CD8-positive, alpha-beta memory T cell (primary cell): ENCODE measurements around the gene CDH23. TPM values are rescaled to one million over a fixed set of nuclear protein-coding genes. Genes with fewer than 3 reads are reported as not detected.
A peak's percentile ranks its signal among the peaks of the same experiment; 100 is the strongest.

Experiments used
- CTCF ChIA-PET: fragments of 350-600 bp; sonication (Branson Sonifier 250); formaldehyde crosslinking; loops from one replicate; lab custom pipeline; 2021; ENCODE audit warnings: antibody characterized with exemption; lab: Charles Lee
- POLR2A ChIA-PET: fragments of 350-600 bp; sonication (Branson Sonifier 250); formaldehyde crosslinking; loops from one replicate; lab custom pipeline; 2021; ENCODE audit warnings: antibody characterized with exemption; lab: Charles Lee
- DNase-seq, 5 donors: peaks; one replicate each; pipeline versions ENCODE4 v3.0.0 to v3.0.0-alpha.2; 2020 to 2022; ENCODE audit warnings: mixed read lengths in 1 of 5
- H3K27ac ChIP-seq: one replicate; pipeline ENCODE4 v1.7.0; 2013; ENCODE audit warnings: low read depth, mild to moderate bottlenecking, low read length, moderate library complexity
- H3K27me3 ChIP-seq: 2 replicates; pipeline ENCODE4 v1.7.0; 2013; ENCODE audit warnings: low read length, mild to moderate bottlenecking; ENCODE audit not compliant: insufficient read depth, poor library complexity, severe bottlenecking
- H3K36me3 ChIP-seq: 2 replicates; pipeline ENCODE4 v1.7.0; 2013; ENCODE audit warnings: mild to moderate bottlenecking, low read length, moderate library complexity; ENCODE audit not compliant: insufficient read depth
- H3K4me1 ChIP-seq: 2 replicates; pipeline ENCODE4 v1.7.0; 2013; ENCODE audit warnings: mild to moderate bottlenecking, low read length, moderate library complexity; ENCODE audit not compliant: insufficient read depth
- H3K4me3 ChIP-seq: 2 replicates; pipeline ENCODE4 v1.7.0; 2013; ENCODE audit warnings: mild to moderate bottlenecking, low read length
- H3K9me3 ChIP-seq: 2 replicates; pipeline ENCODE4 v1.7.0; 2013; ENCODE audit warnings: mild to moderate bottlenecking, low read length
- H3K27ac Mint-ChIP-seq, 8 donors: one replicate each; pipeline ENCODE4 v1.8.0; 2020 to 2021; ENCODE audit warnings: mixed read lengths in 8 of 8, mild to moderate bottlenecking in 6 of 8, inconsistent platforms in 3 of 8, moderate library complexity in 3 of 8
- H3K27me3 Mint-ChIP-seq, 2 donors: one replicate each; pipeline ENCODE4 v1.8.0; 2020 to 2021; ENCODE audit warnings: mixed read lengths in 2 of 2, mild to moderate bottlenecking in 1 of 2, moderate library complexity in 1 of 2
- H3K36me3 Mint-ChIP-seq, 3 donors: one replicate each; pipeline ENCODE4 v1.8.0; 2020 to 2021; ENCODE audit warnings: mixed read lengths in 3 of 3, inconsistent platforms in 1 of 3, mild to moderate bottlenecking in 1 of 3
- H3K4me1 Mint-ChIP-seq, 3 donors: one replicate each; pipeline ENCODE4 v1.8.0; 2020 to 2021; ENCODE audit warnings: mixed read lengths in 3 of 3, inconsistent platforms in 1 of 3, mild to moderate bottlenecking in 1 of 3
- H3K4me3 Mint-ChIP-seq, 7 donors: one replicate each; pipeline ENCODE4 v1.8.0; 2020 to 2021; ENCODE audit warnings: mixed read lengths in 7 of 7, mild to moderate bottlenecking in 6 of 7, moderate library complexity in 4 of 7, inconsistent platforms in 2 of 7
- H3K9me3 Mint-ChIP-seq, 5 donors: one replicate each; pipeline ENCODE4 v1.8.0; 2020 to 2022; ENCODE audit warnings: mixed read lengths in 5 of 5, mild to moderate bottlenecking in 3 of 5, moderate library complexity in 2 of 5, inconsistent platforms in 1 of 5
- polyA plus RNA-seq: library from polyadenylated mRNA; unstranded; fragments of 300-500 nt; fragmentation: Illumina TruSeq; gene quantifications from one replicate; pipeline ENCODE4 v1.2.3, GENCODE V29; 2021
- total RNA-seq, 2 experiments: library from RNA; stranded (reverse); gene quantifications; one replicate each; pipeline ENCODE4 v1.2.3, GENCODE V29; 2021

CDH23 gene
- total and polyA plus RNA-seq, 3 experiments from 2014 or later, result 0.74 to 2.0 (median 0.78) TPM

DNA sequence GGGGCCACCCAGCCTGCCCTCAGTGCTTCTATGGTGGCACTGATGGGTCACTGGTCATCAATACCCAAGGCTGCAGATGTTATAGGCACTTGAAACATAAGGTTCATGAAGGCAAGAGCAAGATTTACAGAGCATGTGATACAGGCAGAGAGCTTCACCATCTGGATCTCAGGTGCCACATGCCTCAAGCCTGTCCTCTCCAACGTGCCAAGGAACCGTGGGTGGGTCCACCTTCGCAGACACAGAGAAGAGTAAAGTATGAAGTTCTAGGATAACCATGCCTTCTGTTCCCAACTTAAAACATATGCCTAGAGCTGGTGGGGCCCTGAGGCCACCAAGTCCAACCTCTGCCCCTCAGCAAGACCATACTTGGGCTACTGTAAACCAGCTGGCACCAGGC lies 26.7 kb upstream of the CDH23 start:
- no peak overlapping the region for H3K27ac ChIP-seq
- H3K36me3 Mint-ChIP-seq, result peaks cover 0 to 1% (median 0%) of the 10 kb centered on the region in 3 donors
- ChIA-PET POLR2A (no interaction called here), CTCF (interaction anchor here (3.8 kb wide), 1 partner anchor 14 kb away, joined by 12 read pairs; no protein-coding TSS in a partner anchor)
- DNase-seq, result no peak
- no peak overlapping the region for H3K4me3 Mint-ChIP-seq
- no peaks in the 10 kb centered on the region for H3K4me1 ChIP-seq
- H3K9me3 ChIP-seq, result no peaks in the 10 kb centered on the region
- peaks cover 11 to 26% of the 10 kb centered on the region in 2 donors for H3K27me3 Mint-ChIP-seq
- no peaks in the 10 kb centered on the region for H3K4me1 Mint-ChIP-seq
- H3K27ac Mint-ChIP-seq, result no peak overlapping the region
- H3K36me3 ChIP-seq, result no peaks in the 10 kb centered on the region
- H3K4me3 ChIP-seq, result no peak overlapping the region
- H3K27me3 ChIP-seq, result no peaks in the 10 kb centered on the region
- H3K9me3 Mint-ChIP-seq, result no peaks in the 10 kb centered on the region

DNA sequence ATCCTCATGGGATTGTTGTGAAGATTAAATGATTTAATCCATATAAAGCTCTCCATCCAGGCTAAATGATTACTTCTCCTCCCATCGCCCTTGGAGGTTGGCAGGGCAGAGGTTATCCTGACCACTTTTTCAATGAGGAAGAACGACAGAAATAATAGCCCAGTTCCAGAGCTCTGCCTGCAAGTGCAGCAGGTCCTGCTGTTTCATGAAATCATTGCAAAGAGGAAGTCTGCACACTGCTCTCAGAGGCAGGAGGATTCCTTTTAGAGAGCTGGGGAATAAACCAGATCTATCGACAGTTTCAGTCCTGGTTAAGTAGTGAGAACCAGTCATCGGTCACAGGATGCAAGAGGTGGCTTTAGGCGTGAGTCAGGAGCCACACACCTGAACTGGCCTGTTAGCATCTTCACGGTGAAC lies 25.0 kb upstream of the CDH23 start:
- Histone ChIP-seq H3K27ac (no peak overlapping the region), H3K36me3 (no peaks in the 10 kb centered on the region), H3K9me3 (no peaks in the 10 kb centered on the region), H3K4me3 (no peak overlapping the region), H3K27me3 (no peaks in the 10 kb centered on the region), H3K4me1 (peaks cover 4% of the 10 kb centered on the region)
- no peak overlapping the region for H3K27ac Mint-ChIP-seq
- H3K36me3 Mint-ChIP-seq, result no peaks in the 10 kb centered on the region
- H3K9me3 Mint-ChIP-seq, result no peaks in the 10 kb centered on the region
- DNase-seq, result no peak
- ChIA-PET CTCF (interaction anchor here (3.8 kb wide), 1 partner anchor 12 kb away, joined by 12 read pairs; no protein-coding TSS in a partner anchor), POLR2A (no interaction called here)
- peaks cover 1 to 8% (median 5%) of the 10 kb centered on the region in 3 donors for H3K4me1 Mint-ChIP-seq
- H3K4me3 Mint-ChIP-seq, result no peak overlapping the region
- H3K27me3 Mint-ChIP-seq, result peaks cover 11 to 26% of the 10 kb centered on the region in 2 donors

DNA sequence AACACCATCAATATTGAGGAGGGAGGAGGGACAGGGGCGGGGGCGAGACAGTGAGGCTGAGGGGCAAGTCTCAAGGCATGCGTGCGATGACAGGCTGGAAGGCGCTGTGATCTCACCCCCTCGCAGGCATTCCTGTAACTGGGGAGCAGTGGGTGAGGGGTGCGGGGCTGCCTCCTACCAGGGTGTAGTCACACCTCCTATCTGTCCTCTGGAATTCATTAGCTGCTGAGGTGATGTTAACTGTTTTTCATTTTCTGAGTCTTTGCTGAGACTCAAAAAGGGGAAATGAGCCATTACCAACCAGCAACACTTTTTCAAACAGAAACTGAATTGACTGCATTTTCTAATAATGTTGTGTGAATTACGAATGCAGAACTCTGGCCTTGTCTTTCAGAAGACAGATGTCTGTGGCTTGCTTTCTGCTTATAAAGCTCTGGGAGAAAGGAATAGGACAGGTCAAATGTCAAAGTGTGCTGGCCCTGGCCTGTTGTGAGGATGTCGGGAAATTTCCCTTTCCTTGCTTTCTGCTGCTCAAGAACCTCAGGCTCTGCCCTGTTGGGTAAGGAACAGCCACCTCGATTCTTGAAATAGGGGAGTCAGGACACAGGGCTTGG lies 23.7 kb upstream of the CDH23 start:
- Histone ChIP-seq H3K27ac (no peak overlapping the region), H3K4me3 (no peak overlapping the region)

DNA sequence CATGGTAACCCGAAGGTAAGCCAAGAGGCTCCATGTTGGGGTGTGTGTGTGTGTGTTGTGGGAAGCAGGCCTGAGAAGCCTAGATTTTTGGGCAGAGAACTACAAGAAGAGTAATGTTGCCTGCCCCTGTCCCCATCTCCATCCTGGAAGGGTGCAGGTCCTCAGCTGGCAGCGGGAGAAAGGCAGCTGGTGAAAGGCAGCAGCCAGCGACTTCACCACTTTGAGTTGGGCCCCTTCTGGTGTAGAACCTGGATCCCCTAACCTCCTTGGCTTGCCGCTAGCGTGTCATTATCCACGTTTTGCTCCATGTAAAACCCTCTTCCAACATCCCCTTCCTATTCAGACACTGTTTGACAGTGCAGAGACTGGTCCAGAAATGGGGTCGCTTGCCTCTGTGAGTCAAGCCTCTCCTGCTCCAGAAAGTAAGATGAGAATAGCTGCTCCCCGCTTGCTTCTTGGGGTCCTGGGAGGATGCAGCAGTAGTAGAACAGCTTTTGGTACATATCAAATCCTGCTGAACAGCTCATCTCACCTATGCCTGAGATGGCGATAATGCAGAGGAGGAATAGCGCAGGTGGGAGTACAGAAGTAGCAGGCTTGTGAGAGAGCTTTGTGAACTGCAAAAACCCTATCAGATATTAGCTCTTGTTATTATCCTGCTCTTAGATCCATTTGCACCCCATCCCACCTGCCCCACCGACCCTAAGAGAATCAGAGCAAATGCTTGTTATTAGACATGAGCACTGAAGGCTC lies 22.1 kb upstream of the CDH23 start:
- no peak overlapping the region for H3K27ac Mint-ChIP-seq
- no peaks in the 10 kb centered on the region for H3K27me3 ChIP-seq
- H3K27ac ChIP-seq, result no peak overlapping the region
- peaks cover 5 to 14% (median 10%) of the 10 kb centered on the region in 3 donors for H3K4me1 Mint-ChIP-seq
- CTCF ChIA-PET, result interaction anchor here (1.5 to 3.7 kb wide), 2 partner anchors 9 to 60 kb away, joined by 3 to 17 read pairs; no protein-coding TSS in a partner anchor
- H3K36me3 Mint-ChIP-seq, result no peaks in the 10 kb centered on the region
- H3K4me3 Mint-ChIP-seq, result peak overlapping the region in 1 of 7 donors; percentile 23
- no peaks in the 10 kb centered on the region for H3K36me3 ChIP-seq
- POLR2A ChIA-PET, result no interaction called here
- H3K9me3 ChIP-seq, result no peaks in the 10 kb centered on the region
- DNase-seq, result no peak
- H3K9me3 Mint-ChIP-seq, result no peaks in the 10 kb centered on the region
- H3K4me1 ChIP-seq, result peaks cover 5% of the 10 kb centered on the region
- no peak overlapping the region for H3K4me3 ChIP-seq
- H3K27me3 Mint-ChIP-seq, result peaks cover 12 to 26% of the 10 kb centered on the region in 2 donors

More for the DNA sequence above, 23.7 kb upstream of the CDH23 start:
- Mint-ChIP-seq H3K36me3 (no peaks in the 10 kb centered on the region), H3K4me1 (peaks cover 5 to 14% (median 10%) of the 10 kb centered on the region in 3 donors), H3K4me3 (no peak overlapping the region), H3K27me3 (peaks cover 12 to 26% of the 10 kb centered on the region in 2 donors), H3K27ac (peak overlapping the region in 1 of 8 donors; percentile 48), H3K9me3 (no peaks in the 10 kb centered on the region)
- H3K9me3 ChIP-seq, result no peaks in the 10 kb centered on the region
- ChIA-PET POLR2A (no interaction called here), CTCF (interaction anchor here (3.8 kb wide), 1 partner anchor 11 kb away, joined by 12 read pairs; no protein-coding TSS in a partner anchor)
- no peak for DNase-seq
- H3K4me1 ChIP-seq, result peaks cover 5% of the 10 kb centered on the region
- H3K36me3 ChIP-seq, result no peaks in the 10 kb centered on the region
- no peaks in the 10 kb centered on the region for H3K27me3 ChIP-seq

DNA sequence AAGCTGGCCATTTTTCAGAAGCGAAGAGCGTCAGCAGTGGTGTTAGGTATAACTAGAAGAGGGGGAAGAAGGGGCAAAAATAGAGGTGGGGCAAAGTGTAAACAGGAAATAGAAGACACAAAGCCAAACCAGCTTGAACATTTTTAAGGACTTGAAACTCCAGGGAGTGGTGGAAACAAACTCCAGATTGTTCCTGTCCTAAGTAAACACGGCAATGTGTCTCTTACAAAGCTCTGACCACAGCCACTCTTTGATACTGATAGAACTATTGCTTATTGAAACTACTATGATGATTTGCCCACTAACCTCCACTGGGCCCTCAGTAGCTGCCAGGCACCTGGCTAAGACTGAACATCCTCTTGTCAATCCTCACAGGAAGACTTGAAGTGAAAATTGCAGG lies 20.8 kb upstream of the CDH23 start:
- H3K9me3 Mint-ChIP-seq, result no peaks in the 10 kb centered on the region
- DNase-seq, result no peak
- no peaks in the 10 kb centered on the region for H3K36me3 ChIP-seq
- peak overlapping the region in 4 of 8 donors; percentile 23 to 68 (median 54) for H3K27ac Mint-ChIP-seq
- H3K36me3 Mint-ChIP-seq, result no peaks in the 10 kb centered on the region
- H3K27ac ChIP-seq, result no peak overlapping the region
- no peaks in the 10 kb centered on the region for H3K9me3 ChIP-seq
- H3K27me3 Mint-ChIP-seq, result peaks cover 10 to 25% of the 10 kb centered on the region in 2 donors
- H3K4me3 ChIP-seq, result no peak overlapping the region
- H3K4me3 Mint-ChIP-seq, result peak overlapping the region; percentile 43 to 80 (median 70)
- H3K27me3 ChIP-seq, result no peaks in the 10 kb centered on the region
- CTCF ChIA-PET, result interaction anchor here (1.7 to 3.7 kb wide), 2 partner anchors 9 to 61 kb away, joined by 11 to 17 read pairs; no protein-coding TSS in a partner anchor
- POLR2A ChIA-PET, result no interaction called here
- peaks cover 5 to 14% (median 10%) of the 10 kb centered on the region in 3 donors for H3K4me1 Mint-ChIP-seq
- H3K4me1 ChIP-seq, result peaks cover 5% of the 10 kb centered on the region

DNA sequence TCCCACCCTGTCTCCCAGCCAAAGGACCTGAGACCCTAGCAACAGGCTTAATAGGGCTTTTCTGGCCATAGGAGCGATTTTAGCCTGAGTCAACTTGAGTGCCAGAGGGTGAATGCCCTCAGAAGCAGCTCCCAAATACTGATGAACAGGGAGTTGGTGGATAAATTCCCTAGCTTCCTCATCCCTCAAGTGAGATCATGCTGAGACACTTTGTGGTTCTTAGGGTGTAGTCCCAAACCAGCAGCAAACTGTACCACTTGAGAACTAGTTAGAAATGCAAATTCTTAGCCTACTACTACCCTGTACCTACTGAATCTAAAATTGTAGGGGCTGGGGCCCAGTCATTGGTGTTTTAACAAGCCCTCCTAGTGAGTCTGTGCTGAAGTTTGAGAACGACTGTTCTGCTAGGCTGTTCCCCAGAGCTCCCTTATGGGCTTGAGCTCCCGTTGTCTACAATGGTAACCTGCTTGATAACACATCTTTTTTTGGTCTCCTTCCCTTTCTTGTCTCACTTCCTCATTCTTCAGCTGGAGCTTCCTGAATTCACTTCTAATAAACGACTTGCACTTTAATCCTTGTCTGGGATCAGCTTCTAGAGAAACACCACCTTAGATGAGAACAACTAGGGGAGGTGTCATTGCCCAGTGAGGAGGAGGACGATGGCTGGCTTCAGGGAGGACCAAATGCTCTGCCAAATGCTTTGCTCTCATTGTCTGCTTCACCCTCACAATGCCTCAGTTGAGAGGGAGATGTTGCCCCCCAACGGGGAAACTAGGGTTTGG lies 18.2 kb upstream of the CDH23 start:
- ChIA-PET POLR2A (interaction anchor here (0.7 kb wide), 1 partner anchor 199 kb away, joined by 3 read pairs; no protein-coding TSS in a partner anchor), CTCF (interaction anchor here (0.8 to 1.9 kb wide), 3 partner anchors 59 to 460 kb away, joined by 3 to 4 read pairs (median 4); partner anchors contain the start of gene SLC29A3)
- peaks cover 5 to 14% (median 10%) of the 10 kb centered on the region in 3 donors for H3K4me1 Mint-ChIP-seq
- Histone ChIP-seq H3K4me3 (no peak overlapping the region), H3K4me1 (peaks cover 5% of the 10 kb centered on the region), H3K36me3 (no peaks in the 10 kb centered on the region), H3K27ac (no peak overlapping the region), H3K9me3 (no peaks in the 10 kb centered on the region), H3K27me3 (no peaks in the 10 kb centered on the region)
- peaks cover 1 to 4% of the 10 kb centered on the region in 2 donors for H3K27me3 Mint-ChIP-seq
- H3K9me3 Mint-ChIP-seq, result no peaks in the 10 kb centered on the region
- H3K4me3 Mint-ChIP-seq, result peak overlapping the region in 3 of 7 donors; percentile 9 to 75 (median 57)
- peak overlapping the region in 1 of 8 donors; percentile 56 for H3K27ac Mint-ChIP-seq
- no peak for DNase-seq
- H3K36me3 Mint-ChIP-seq, result no peaks in the 10 kb centered on the region

DNA sequence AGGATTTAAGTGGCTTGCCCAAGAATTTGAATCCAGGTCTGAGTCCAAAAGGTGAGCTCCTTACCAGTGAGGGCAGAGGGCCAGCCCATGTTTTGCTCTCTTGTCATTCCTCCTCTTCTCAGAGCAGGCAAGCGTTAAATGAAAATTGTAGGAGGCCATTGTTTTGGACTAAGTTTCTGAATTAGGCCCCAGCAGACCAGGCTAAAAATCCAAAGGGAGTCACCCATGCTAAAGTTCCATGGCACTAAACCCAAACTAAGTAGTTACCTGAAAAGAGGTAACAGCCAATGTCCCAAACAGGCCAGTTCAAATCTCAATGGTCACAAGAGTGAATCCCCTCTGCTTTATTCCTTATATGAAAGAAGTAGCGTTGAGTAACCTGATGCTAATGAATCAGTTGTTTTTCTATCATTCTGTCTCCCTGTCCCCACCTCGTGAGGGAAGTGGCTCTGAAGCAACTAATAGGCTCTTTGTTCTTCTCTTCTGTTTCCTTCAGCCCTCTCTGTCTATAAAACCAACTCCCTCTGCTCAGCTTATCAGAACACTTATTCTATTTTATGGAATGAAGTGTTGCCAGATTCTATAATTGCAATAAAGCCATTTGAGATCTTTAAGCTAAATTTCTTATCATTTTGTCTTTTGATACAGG lies 17.5 kb upstream of the CDH23 start:
- peak overlapping the region in 1 of 8 donors; percentile 56 for H3K27ac Mint-ChIP-seq
- CTCF ChIA-PET, result interaction anchor here (1.7 to 1.9 kb wide), 2 partner anchors 60 to 432 kb away, joined by 4 read pairs; partner anchors contain the start of gene SLC29A3
- POLR2A ChIA-PET, result no interaction called here
- H3K27ac ChIP-seq, result no peak overlapping the region
- no peak overlapping the region for H3K4me3 ChIP-seq
- no peaks in the 10 kb centered on the region for H3K36me3 Mint-ChIP-seq
- peaks cover 5% of the 10 kb centered on the region for H3K4me1 ChIP-seq
- no peaks in the 10 kb centered on the region for H3K9me3 ChIP-seq
- no peaks in the 10 kb centered on the region for H3K27me3 ChIP-seq
- no peak for DNase-seq
- no peaks in the 10 kb centered on the region for H3K36me3 ChIP-seq
- peaks cover 5 to 14% (median 10%) of the 10 kb centered on the region in 3 donors for H3K4me1 Mint-ChIP-seq
- H3K4me3 Mint-ChIP-seq, result peak overlapping the region in 2 of 7 donors; percentile 20 to 75
- H3K27me3 Mint-ChIP-seq, result peaks cover 0 to 1% of the 10 kb centered on the region in 2 donors
- H3K9me3 Mint-ChIP-seq, result no peaks in the 10 kb centered on the region
